ENCODE results near the gene KCNJ10.
"Not testable (repeated sequence)": the region's sequence is repeated elsewhere in the genome, so short reads cannot be mapped to it uniquely, and the experiment has no call there.

The KCNJ10 gene

DNA sequence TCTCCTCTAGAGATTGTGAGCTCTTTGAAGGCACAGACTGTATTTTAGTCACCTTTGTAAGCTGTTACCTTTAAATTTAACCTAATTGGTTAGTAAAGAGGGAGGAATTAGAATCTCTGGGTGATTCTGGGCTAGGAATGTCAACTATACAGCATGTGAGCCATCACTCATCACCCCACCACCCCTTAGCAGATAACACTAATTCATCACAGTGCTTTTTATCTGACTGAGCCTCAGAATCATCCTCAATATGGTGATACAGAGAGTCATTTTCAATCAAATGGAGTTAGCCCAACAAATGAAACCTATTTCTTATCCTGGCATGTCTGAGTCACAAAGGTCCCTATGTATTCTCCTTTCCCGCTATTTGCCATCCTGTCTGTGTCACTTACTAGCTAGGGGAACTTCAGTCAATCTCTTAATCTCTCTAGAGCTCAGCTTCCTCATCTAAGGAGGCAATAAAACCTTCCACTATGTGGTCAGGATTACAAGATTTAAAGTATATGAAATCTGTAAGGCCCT lies 13.3 kb downstream of the KCNJ10 start:
- TF ChIP-seq, protein P1, sequence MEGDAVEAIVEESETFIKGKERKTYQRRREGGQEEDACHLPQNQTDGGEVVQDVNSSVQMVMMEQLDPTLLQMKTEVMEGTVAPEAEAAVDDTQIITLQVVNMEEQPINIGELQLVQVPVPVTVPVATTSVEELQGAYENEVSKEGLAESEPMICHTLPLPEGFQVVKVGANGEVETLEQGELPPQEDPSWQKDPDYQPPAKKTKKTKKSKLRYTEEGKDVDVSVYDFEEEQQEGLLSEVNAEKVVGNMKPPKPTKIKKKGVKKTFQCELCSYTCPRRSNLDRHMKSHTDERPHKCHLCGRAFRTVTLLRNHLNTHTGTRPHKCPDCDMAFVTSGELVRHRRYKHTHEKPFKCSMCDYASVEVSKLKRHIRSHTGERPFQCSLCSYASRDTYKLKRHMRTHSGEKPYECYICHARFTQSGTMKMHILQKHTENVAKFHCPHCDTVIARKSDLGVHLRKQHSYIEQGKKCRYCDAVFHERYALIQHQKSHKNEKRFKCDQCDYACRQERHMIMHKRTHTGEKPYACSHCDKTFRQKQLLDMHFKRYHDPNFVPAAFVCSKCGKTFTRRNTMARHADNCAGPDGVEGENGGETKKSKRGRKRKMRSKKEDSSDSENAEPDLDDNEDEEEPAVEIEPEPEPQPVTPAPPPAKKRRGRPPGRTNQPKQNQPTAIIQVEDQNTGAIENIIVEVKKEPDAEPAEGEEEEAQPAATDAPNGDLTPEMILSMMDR (IDR thresholded peaks at IDR 0.05; ENCODE audit: poor library complexity, severe bottlenecking) = no peak
- no peak for DNase-seq (ENCODE audit: low spot score)
- Histone ChIP-seq H3K27ac (ENCODE audit: poor library complexity, severe bottlenecking) (no peak overlapping the region), H3K27me3 (ENCODE audit: insufficient read depth, poor library complexity, severe bottlenecking) (no peaks in the 10 kb centered on the region), H3K36me3 (ENCODE audit: low read depth) (no peaks in the 10 kb centered on the region), H3K4me1 (ENCODE audit: insufficient read depth, poor library complexity, severe bottlenecking) (no peaks in the 10 kb centered on the region), H3K4me3 (ENCODE audit: severe bottlenecking) (no peak overlapping the region), H3K9me3 (ENCODE audit: severe bottlenecking) (no peaks in the 10 kb centered on the region)
- no peak for ATAC-seq (ENCODE audit: low read depth)

DNA sequence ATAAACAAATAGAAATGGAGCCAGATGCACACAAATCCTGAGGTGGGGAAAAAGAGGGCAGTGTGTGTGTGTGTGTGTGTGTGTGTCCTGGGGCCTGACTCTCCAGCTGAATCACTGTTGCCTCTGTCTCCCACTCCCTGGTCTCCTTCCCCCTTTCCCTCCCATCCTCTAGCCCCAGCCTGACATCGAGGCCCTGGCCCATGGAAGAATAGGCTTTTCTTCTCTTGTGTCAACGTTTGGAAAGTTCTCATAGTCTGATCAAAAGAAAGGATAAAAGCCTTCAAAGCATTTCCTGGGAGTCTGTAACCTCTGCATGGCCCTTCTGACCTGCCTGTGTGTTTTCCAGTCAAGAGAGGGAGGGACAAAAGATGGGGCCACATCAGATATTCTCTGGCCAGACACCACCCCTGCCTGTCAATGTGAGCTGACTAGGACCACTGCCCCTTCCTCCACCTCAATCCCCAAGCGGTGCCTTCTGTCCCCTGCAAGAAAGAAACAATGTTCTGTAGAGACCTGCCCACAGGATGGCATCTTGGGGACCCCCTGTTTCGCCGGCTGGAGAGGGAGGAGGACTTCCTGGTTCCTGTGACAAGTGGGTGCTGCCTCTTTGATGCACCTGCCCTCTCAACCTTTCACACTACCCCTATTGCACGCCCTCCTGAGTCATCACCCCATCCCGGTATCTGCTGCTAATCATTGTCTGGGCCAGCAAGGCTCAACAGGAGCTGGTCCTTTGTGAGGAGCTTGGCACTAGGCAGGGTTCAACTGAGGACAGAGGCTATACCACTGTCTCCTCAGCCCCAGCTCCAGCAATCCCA lies 16.2 kb downstream of the KCNJ10 start:
- DNase-seq (ENCODE audit: low spot score) (no peak), ATAC-seq (ENCODE audit: low read depth) (no peak)

DNA sequence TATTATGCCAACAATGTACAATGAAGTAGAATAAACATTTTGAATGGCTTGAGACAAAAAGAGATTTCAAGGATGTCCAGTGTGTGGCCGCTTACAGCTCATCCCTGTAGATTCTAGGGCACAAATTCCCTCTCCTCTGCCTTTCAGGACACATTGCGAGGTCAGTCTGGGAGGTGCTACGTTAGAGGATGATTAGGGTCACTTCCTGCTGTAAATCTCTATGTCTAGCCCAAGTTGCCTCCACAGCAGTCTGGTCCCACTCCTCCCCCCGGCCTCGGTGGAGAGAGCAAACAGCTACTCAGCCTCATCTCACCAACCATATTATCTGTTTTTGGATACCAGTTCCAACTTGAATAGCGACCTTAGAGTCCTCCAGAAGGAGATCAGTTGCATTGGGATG lies 17.0 kb downstream of the KCNJ10 start:
- Histone ChIP-seq H3K4me1 (ENCODE audit: insufficient read depth, poor library complexity, severe bottlenecking) (no peaks in the 10 kb centered on the region), H3K36me3 (ENCODE audit: low read depth) (no peaks in the 10 kb centered on the region), H3K9me3 (ENCODE audit: severe bottlenecking) (no peaks in the 10 kb centered on the region), H3K27me3 (ENCODE audit: insufficient read depth, poor library complexity, severe bottlenecking) (no peaks in the 10 kb centered on the region), H3K27ac (ENCODE audit: poor library complexity, severe bottlenecking) (no peak overlapping the region), H3K4me3 (ENCODE audit: severe bottlenecking) (no peak overlapping the region)
- TF ChIP-seq, protein P1 (IDR thresholded peaks at IDR 0.05; ENCODE audit: poor library complexity, severe bottlenecking) = no peak
- DNase-seq (ENCODE audit: low spot score) (no peak), ATAC-seq (ENCODE audit: low read depth) (no peak)

More for the DNA sequence above, 16.2 kb downstream of the KCNJ10 start:
- Histone ChIP-seq H3K4me3 (ENCODE audit: severe bottlenecking) (no peak overlapping the region), H3K4me1 (ENCODE audit: insufficient read depth, poor library complexity, severe bottlenecking) (no peaks in the 10 kb centered on the region), H3K36me3 (ENCODE audit: low read depth) (no peaks in the 10 kb centered on the region), H3K9me3 (ENCODE audit: severe bottlenecking) (no peaks in the 10 kb centered on the region), H3K27ac (ENCODE audit: poor library complexity, severe bottlenecking) (no peak overlapping the region), H3K27me3 (ENCODE audit: insufficient read depth, poor library complexity, severe bottlenecking) (no peaks in the 10 kb centered on the region)
- TF ChIP-seq, protein P1 (IDR thresholded peaks at IDR 0.05; ENCODE audit: poor library complexity, severe bottlenecking) = no peak

DNA sequence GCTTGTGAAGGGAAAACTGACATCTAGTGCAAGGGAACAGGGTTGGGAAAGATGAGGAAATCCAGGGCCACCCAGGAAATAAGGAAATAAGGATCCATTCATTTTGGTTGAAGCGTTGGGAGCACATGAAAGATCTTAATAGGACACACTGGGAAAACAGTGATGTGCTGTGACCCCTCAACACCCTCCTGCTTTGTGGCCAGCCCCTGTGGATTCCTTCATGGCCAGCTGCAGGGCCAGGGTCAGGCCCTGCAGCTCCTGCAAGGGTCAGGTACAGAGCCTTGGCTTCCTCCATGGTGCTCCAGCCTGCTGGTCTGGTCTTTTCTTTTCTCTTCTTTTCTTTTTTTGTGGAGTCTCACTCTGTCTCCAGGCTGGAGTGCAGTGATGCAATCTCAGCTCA lies 19.3 kb downstream of the KCNJ10 start:
- Histone ChIP-seq H3K4me3 (ENCODE audit: severe bottlenecking) (no peak overlapping the region), H3K4me1 (ENCODE audit: insufficient read depth, poor library complexity, severe bottlenecking) (no peaks in the 10 kb centered on the region), H3K27me3 (ENCODE audit: insufficient read depth, poor library complexity, severe bottlenecking) (no peaks in the 10 kb centered on the region), H3K27ac (ENCODE audit: poor library complexity, severe bottlenecking) (no peak overlapping the region), H3K9me3 (ENCODE audit: severe bottlenecking) (no peaks in the 10 kb centered on the region), H3K36me3 (ENCODE audit: low read depth) (no peaks in the 10 kb centered on the region)
- ATAC-seq (ENCODE audit: low read depth) (no peak), DNase-seq (ENCODE audit: low spot score) (no peak)
- TF ChIP-seq, protein P1 (IDR thresholded peaks at IDR 0.05; ENCODE audit: poor library complexity, severe bottlenecking) = no peak

DNA sequence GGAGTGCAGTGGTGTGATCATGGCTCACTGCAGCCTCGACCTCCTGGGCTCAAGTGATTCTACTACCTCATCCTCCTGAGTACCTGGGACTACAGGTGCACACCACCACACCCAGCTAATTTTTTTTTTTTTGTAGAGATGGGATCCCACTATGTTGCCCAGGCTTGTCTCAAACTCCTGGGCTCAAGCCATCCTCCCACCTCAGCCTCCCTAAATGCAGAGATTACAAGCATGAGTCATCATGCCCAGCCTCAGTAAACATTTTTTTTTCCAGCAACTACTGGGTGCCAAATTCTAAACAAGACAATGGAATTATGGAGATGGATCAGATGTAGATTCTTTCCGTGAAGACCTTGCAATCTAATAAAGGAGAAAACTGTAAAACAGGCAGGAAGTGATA lies 19.8 kb downstream of the KCNJ10 start:
- DNase-seq (ENCODE audit: low spot score); H3K27ac ChIP-seq (ENCODE audit: poor library complexity, severe bottlenecking); H3K36me3 ChIP-seq (ENCODE audit: low read depth); H3K4me3 ChIP-seq (ENCODE audit: severe bottlenecking); H3K4me1 ChIP-seq (ENCODE audit: insufficient read depth, poor library complexity, severe bottlenecking); H3K27me3 ChIP-seq (ENCODE audit: insufficient read depth, poor library complexity, severe bottlenecking); H3K9me3 ChIP-seq (ENCODE audit: severe bottlenecking); ATAC-seq (ENCODE audit: low read depth): not testable (repeated sequence)

Measured in RWPE2 (cell line).